Endothelial cell of umbilical vein (primary cell): Measurements from ENCODE around the gene DLX6. TPM values are rescaled to one million over a fixed set of nuclear protein-coding genes. Genes with fewer than 3 reads are reported as not detected.

Source experiments
- BruUV-seq: library from RNA; stranded (reverse); fragments of 400-500 nt; replicated peaks from 2 replicates; lab custom pipeline; 2021; lab: Mats Ljungman, UMichigan
- CTCF ChIA-PET: fragments of 300-600, 350-600 bp; sonication (Branson Sonifier 250); formaldehyde crosslinking; loops from one replicate; lab custom pipeline; 2021; ENCODE audit warnings: antibody characterized with exemption, inconsistent platforms; lab: Charles Lee
- POLR2A ChIA-PET: fragments of 300-600, 350-600 bp; sonication (Branson Sonifier 250); formaldehyde crosslinking; loops from one replicate; lab custom pipeline; 2021; ENCODE audit warnings: antibody characterized with exemption, inconsistent platforms; lab: Charles Lee
- DNase-seq: peaks from one replicate; pipeline ENCODE4 v3.0.0-alpha.2; 2011; ENCODE audit warnings: low read depth, low spot score
- FAIRE-seq: peaks from 2 replicates; lab custom pipeline; 2011; peaks lifted over from hg19 to GRCh38; lab: Jason Lieb, UNC
- H2AFZ ChIP-seq: 2 replicates; pipeline ENCODE4 v1.6.0; 2012; ENCODE audit warnings: low read depth, low read length, control low read depth, inconsistent platforms
- H3K27ac ChIP-seq: 2 replicates; pipeline ENCODE4 v1.5.1; 2011; ENCODE audit warnings: low read depth, mild to moderate bottlenecking, control low read depth, low read length, moderate library complexity; ENCODE audit not compliant: insufficient read depth
- H3K27me3 ChIP-seq, 2 experiments: 2 replicates each; pipeline versions ENCODE4 v1.6.0 to v1.6.1; 2011; ENCODE audit warnings: low read length in 2 of 2, mixed read lengths in 1 of 2; ENCODE audit not compliant: control insufficient read depth in 2 of 2, insufficient read depth in 2 of 2
- H3K36me3 ChIP-seq, 2 experiments: 2 replicates in 1 of 2; 3 replicates in 1 of 2; pipeline ENCODE4 v1.5.1; 2011; ENCODE audit warnings: low read length in 2 of 2, mild to moderate bottlenecking in 1 of 2, moderate library complexity in 1 of 2; ENCODE audit not compliant: control insufficient read depth in 2 of 2, insufficient read depth in 2 of 2; ENCODE audit errors: extremely low read depth in 1 of 2
- H3K4me1 ChIP-seq: 3 replicates; pipeline ENCODE4 v1.5.1; 2011; ENCODE audit warnings: mild to moderate bottlenecking, low read length; ENCODE audit not compliant: control insufficient read depth, insufficient read depth; ENCODE audit errors: extremely low read depth
- H3K4me2 ChIP-seq: 2 replicates; pipeline ENCODE4 v1.6.1; 2011; ENCODE audit warnings: low read length, control low read depth, mixed read lengths; ENCODE audit not compliant: insufficient read depth
- H3K4me3 ChIP-seq, 3 experiments: fragments of 200-600 bp in 1 of 3; sonication (generic), shearing (Covaris generic) in 1 of 3; replicated peaks in 1 of 3; 2 replicates each; pipeline ENCODE4 v1.5.1; 2011 to 2016; ENCODE audit warnings: control low read depth in 3 of 3, low read length in 3 of 3, mild to moderate bottlenecking in 2 of 3, inconsistent platforms in 1 of 3, low read depth in 1 of 3, moderate library complexity in 1 of 3; ENCODE audit not compliant: insufficient read depth in 1 of 3
- H3K79me2 ChIP-seq: 2 replicates; pipeline ENCODE4 v1.6.0; 2012; ENCODE audit warnings: low read length, inconsistent platforms; ENCODE audit not compliant: control insufficient read depth, insufficient read depth
- H3K9ac ChIP-seq: replicated peaks from 2 replicates; pipeline ENCODE3; 2011; ENCODE audit warnings: low read length, control low read depth; ENCODE audit not compliant: insufficient read depth; ENCODE audit errors: extremely low read depth
- H3K9me1 ChIP-seq: replicated peaks from 3 replicates; pipeline ENCODE4 v1.6.0; 2011; ENCODE audit warnings: mild to moderate bottlenecking, low read length; ENCODE audit not compliant: control insufficient read depth, insufficient read depth; ENCODE audit errors: extremely low read depth
- H3K9me3 ChIP-seq: replicated peaks from 2 replicates; pipeline ENCODE4 v1.5.1; 2012; ENCODE audit warnings: low read length, inconsistent platforms; ENCODE audit not compliant: control insufficient read depth, insufficient read depth
- H4K20me1 ChIP-seq: replicated peaks from 2 replicates; pipeline ENCODE3; 2011; ENCODE audit warnings: mild to moderate bottlenecking, low read length; ENCODE audit not compliant: control insufficient read depth, insufficient read depth; ENCODE audit errors: extremely low read depth
- CTCF ChIP-seq, 2 donors: IDR thresholded peaks; 1 replicate in 1 of 2; 2 replicates in 1 of 2; pipeline ENCODE4 v1.5.1; 2011; ENCODE audit warnings: low read length in 2 of 2, mild to moderate bottlenecking in 2 of 2, moderate library complexity in 2 of 2, control low read depth in 1 of 2, inconsistent platforms in 1 of 2, low read depth in 1 of 2; ENCODE audit not compliant: insufficient read depth in 1 of 2; ENCODE audit errors: extremely low read depth in 1 of 2
- EZH2 ChIP-seq: IDR thresholded peaks from 2 replicates; pipeline ENCODE4 v1.6.1; 2012; ENCODE audit warnings: borderline replicate concordance, low read depth, mild to moderate bottlenecking, moderate library complexity, low read length, inconsistent platforms; ENCODE audit not compliant: severe bottlenecking
- FOS ChIP-seq: IDR thresholded peaks from 2 replicates; pipeline ENCODE4 v1.6.1; 2011; ENCODE audit warnings: mild to moderate bottlenecking, low read length, moderate library complexity, borderline replicate concordance; ENCODE audit not compliant: insufficient read depth
- GATA2 ChIP-seq: IDR thresholded peaks from 2 replicates; pipeline ENCODE4 v1.7.0; 2011; ENCODE audit warnings: low read depth, mild to moderate bottlenecking, moderate library complexity, mixed read lengths, low read length; ENCODE audit not compliant: insufficient read length, insufficient read depth
- JUN ChIP-seq: IDR thresholded peaks from 2 replicates; pipeline ENCODE4 v1.6.1; 2011; ENCODE audit warnings: borderline replicate concordance, low read depth; ENCODE audit not compliant: insufficient read length, insufficient read depth
- MAX ChIP-seq: IDR thresholded peaks from 2 replicates; pipeline ENCODE4 v1.6.1; 2011; ENCODE audit not compliant: insufficient read depth, insufficient read length
- MYC ChIP-seq: IDR thresholded peaks from one replicate; pipeline ENCODE4 v1.6.1; 2011; ENCODE audit warnings: mild to moderate bottlenecking, low read depth, low read length
- POLR2A ChIP-seq: IDR thresholded peaks from 2 replicates; pipeline ENCODE4 v1.6.1; 2012; ENCODE audit warnings: low read depth, mild to moderate bottlenecking, control low read depth, low read length
- POLR2AphosphoS5 ChIP-seq: IDR thresholded peaks from 2 replicates; pipeline ENCODE4 v1.6.1; 2012; ENCODE audit warnings: low read depth, mild to moderate bottlenecking, control low read depth, low read length, moderate library complexity; ENCODE audit not compliant: insufficient read depth
- dilution Hi-C: fragments of 300-500 bp; cut with MboI; formaldehyde crosslinking; loops from one replicate; pipeline ENCODE4 v1.15.0; 2019; ENCODE audit warnings: low sequenced_read_pairs; ENCODE audit not compliant: extremely low pct_ligation_motif_present
- intact Hi-C: fragments of 100-400 bp; cut with micrococcal nuclease; formaldehyde crosslinking; loops from one replicate; pipeline ENCODE4 v1.10.0; 2022
- polyA plus RNA-seq, 4 experiments: library from polyadenylated mRNA; depleted of rRNA in 3 of 4; stranded (reverse) in 3 of 4; unstranded in 1 of 4; fragments of >200 nt; gene quantifications; 2 replicates each; pipeline versions ENCODE4 v1.2.1 to v1.2.3, GENCODE V29; 2011 to 2012; ENCODE audit warnings: missing spikeins in 1 of 4
- total RNA-seq: library from RNA; stranded (reverse); gene quantifications from 2 replicates; pipeline ENCODE4 v1.2.3, GENCODE V29; 2021

DLX6 gene
- total and polyA plus RNA-seq, 2 donors (not counting 3 experiments of a cell fraction or from before 2014, with no cell fraction given) = not detected

GRCh38 chr7:96977445-96977844 is 27.9 kb upstream of the DLX6 start:
- dilution Hi-C loops = no loop called here
- Histone ChIP-seq H3K9me3 (no peaks in the 10 kb centered on the region), H2AFZ (no peak overlapping the region), H3K36me3 (no peaks in the 10 kb centered on the region), H3K79me2 (no peaks in the 10 kb centered on the region), H3K27ac (no peak overlapping the region), H4K20me1 (no peaks in the 10 kb centered on the region), H3K9ac (no peak overlapping the region), H3K4me2 (no peak overlapping the region), H3K4me3 (no peak overlapping the region), H3K27me3 (no peaks in the 10 kb centered on the region), H3K9me1 (no peaks in the 10 kb centered on the region), H3K4me1 (no peaks in the 10 kb centered on the region)
- intact Hi-C loops = no loop called here
- FAIRE-seq = no peak
- DNase-seq = no peak
- TF ChIP-seq POLR2AphosphoS5 (no peak), FOS (no peak)
- no TSS peak for BruUV-seq
- ChIA-PET POLR2A (no interaction called here), CTCF (no interaction called here)

- no peak overlapping the region for H3K4me3 ChIP-seq
- POLR2A ChIA-PET = no interaction called here
- H3K27me3 ChIP-seq = no peaks in the 10 kb centered on the region
- H3K9me1 ChIP-seq = no peaks in the 10 kb centered on the region
- H3K79me2 ChIP-seq = no peaks in the 10 kb centered on the region
- CTCF ChIA-PET = no interaction called here
- no TSS peak for BruUV-seq
- H3K36me3 ChIP-seq = no peaks in the 10 kb centered on the region
- intact Hi-C loops = no loop called here
- no peak overlapping the region for H3K4me2 ChIP-seq
- no peaks in the 10 kb centered on the region for H4K20me1 ChIP-seq
- TF ChIP-seq FOS (no peak), MYC (no peak), CTCF (IDR thresholded peaks at IDR 0.05; ENCODE audit: extremely low read depth in 1 of 2, insufficient read depth in 1 of 2, low read depth in 1 of 2, low read length in 2 of 2) (no peak), EZH2 (no peak), POLR2AphosphoS5 (no peak), JUN (no peak), GATA2 (no peak), MAX (no peak), POLR2A (no peak)
- no peak overlapping the region for H2AFZ ChIP-seq
- H3K4me1 ChIP-seq = no peaks in the 10 kb centered on the region
- dilution Hi-C loops = no loop called here
- DNase-seq (no peak), FAIRE-seq (no peak)
- H3K9ac ChIP-seq = no peak overlapping the region
- no peak overlapping the region for H3K27ac ChIP-seq
- H3K9me3 ChIP-seq = no peaks in the 10 kb centered on the region
Measured at GRCh38 chr7:96979551-96980276, 25.6 kb upstream of the DLX6 start.
